ENCODE data around the gene SBNO2.

Gene SBNO2

GRCh38 chr19:1085676-1086442 is 88.2 kb downstream of the SBNO2 start:
- 0 out of 2 replicates have a peak, but pooled peaks cover 7% of the 10 kb centered on the region for H4K20me1 ChIP-seq (ENCODE audit: insufficient read depth, low read length)
- no peak for TF ChIP-seq CTCF (IDR thresholded peaks at IDR 0.05; ENCODE audit: low read length)
- TF ChIP-seq EZH2phosphoT487 (IDR thresholded peaks at IDR 0.05; ENCODE audit: low read length) = no peak
- no peak for TF ChIP-seq EZH2 (optimal IDR thresholded peaks at IDR 0.05; ENCODE audit: low read depth, low read length)
- no peak overlapping the region for H3K9ac ChIP-seq (ENCODE audit: low read length)

GRCh38 chr19:1085053-1085658 is 88.9 kb downstream of the SBNO2 start:
- H3K36me3 ChIP-seq (replicated peaks; ENCODE audit: insufficient read depth, low read length) = peaks cover 29% of the 10 kb centered on the region
- no peak overlapping the region for H2AFZ ChIP-seq (ENCODE audit: low read length)
- H3K4me1 ChIP-seq (ENCODE audit: low read length) = peaks cover 6% of the 10 kb centered on the region; the same call in 1 of the 2 replicates
- H3K79me2 ChIP-seq (ENCODE audit: low read length) = peaks cover 43% of the 10 kb centered on the region
- no peaks in the 10 kb centered on the region for H3K27me3 ChIP-seq (replicated peaks; ENCODE audit: insufficient read depth, low read length)
- H3F3A ChIP-seq (ENCODE audit: insufficient read depth, low read length) = peaks cover 51% of the 10 kb centered on the region
- DNase-seq = no peak
- H3K4me2 ChIP-seq (ENCODE audit: low read depth, low read length) = no peak overlapping the region
- H3K9me2 ChIP-seq (replicated peaks; ENCODE audit: insufficient read depth, low read length) = no peaks in the 10 kb centered on the region
- H3K9me3 ChIP-seq (replicated peaks; ENCODE audit: insufficient read depth, low read length) = no peaks in the 10 kb centered on the region
- H4K20me1 ChIP-seq (ENCODE audit: insufficient read depth, low read length) = 0 out of 2 replicates have a peak, but pooled peaks cover 7% of the 10 kb centered on the region
- no peak overlapping the region for H3K9ac ChIP-seq (ENCODE audit: low read length)
- H3K4me3 ChIP-seq (ENCODE audit: low read length) = no peak overlapping the region
- TF ChIP-seq CTCF (IDR thresholded peaks at IDR 0.05; ENCODE audit: low read length) (no peak), EZH2phosphoT487 (IDR thresholded peaks at IDR 0.05; ENCODE audit: low read length) (no peak), EZH2 (optimal IDR thresholded peaks at IDR 0.05; ENCODE audit: low read depth, low read length) (no peak)
- no peak overlapping the region for H3K27ac ChIP-seq (ENCODE audit: low read length)

More at GRCh38 chr19:1085676-1086442, 88.2 kb downstream of the SBNO2 start:
- Histone ChIP-seq H3K4me3 (ENCODE audit: low read length) (no peak overlapping the region), H3K4me1 (ENCODE audit: low read length) (peaks cover 6% of the 10 kb centered on the region; the same call in 1 of the 2 replicates), H3K4me2 (ENCODE audit: low read depth, low read length) (no peak overlapping the region), H3K9me3 (replicated peaks; ENCODE audit: insufficient read depth, low read length) (no peaks in the 10 kb centered on the region), H3K27ac (ENCODE audit: low read length) (no peak overlapping the region), H3K27me3 (replicated peaks; ENCODE audit: insufficient read depth, low read length) (no peaks in the 10 kb centered on the region), H3K36me3 (replicated peaks; ENCODE audit: insufficient read depth, low read length) (peaks cover 22% of the 10 kb centered on the region), H3K9me2 (replicated peaks; ENCODE audit: insufficient read depth, low read length) (no peaks in the 10 kb centered on the region), H2AFZ (ENCODE audit: low read length) (no peak overlapping the region), H3K79me2 (ENCODE audit: low read length) (peaks cover 36% of the 10 kb centered on the region), H3F3A (ENCODE audit: insufficient read depth, low read length) (peaks cover 51% of the 10 kb centered on the region)
- no peak for DNase-seq

- Histone ChIP-seq H3K9me3 (replicated peaks; ENCODE audit: insufficient read depth, low read length) (no peaks in the 10 kb centered on the region), H3K27me3 (replicated peaks; ENCODE audit: insufficient read depth, low read length) (no peaks in the 10 kb centered on the region), H3K36me3 (replicated peaks; ENCODE audit: insufficient read depth, low read length) (peaks cover 39% of the 10 kb centered on the region), H2AFZ (ENCODE audit: low read length) (no peak overlapping the region), H3K9me2 (replicated peaks; ENCODE audit: insufficient read depth, low read length) (no peaks in the 10 kb centered on the region), H3K79me2 (ENCODE audit: low read length) (peaks cover 52% of the 10 kb centered on the region), H4K20me1 (ENCODE audit: insufficient read depth, low read length) (0 out of 2 replicates have a peak, but pooled peaks cover 7% of the 10 kb centered on the region), H3K4me3 (ENCODE audit: low read length) (no peak overlapping the region), H3K4me1 (ENCODE audit: low read length) (peaks cover 6% of the 10 kb centered on the region; the same call in 1 of the 2 replicates), H3K27ac (ENCODE audit: low read length) (no peak overlapping the region), H3K4me2 (ENCODE audit: low read depth, low read length) (no peak overlapping the region), H3F3A (ENCODE audit: insufficient read depth, low read length) (peaks cover 51% of the 10 kb centered on the region), H3K9ac (ENCODE audit: low read length) (no peak overlapping the region)
- DNase-seq = no peak
- TF ChIP-seq CTCF (IDR thresholded peaks at IDR 0.05; ENCODE audit: low read length) (no peak), EZH2 (optimal IDR thresholded peaks at IDR 0.05; ENCODE audit: low read depth, low read length) (no peak), EZH2phosphoT487 (IDR thresholded peaks at IDR 0.05; ENCODE audit: low read length) (no peak)
Measured at GRCh38 chr19:1084024-1084868, 89.8 kb downstream of the SBNO2 start.
